ENCODE data around the gene COPB1. TPM values are rescaled to one million over a fixed set of nuclear protein-coding genes. Genes with fewer than 3 reads are reported as not detected.

Gene COPB1
- total and polyA plus RNA-seq, 9 of the 15 experiments (the other 6 are each of a cell fraction or from before 2014, with no cell fraction given) = 64.7 to 188 (median 91.6) TPM

DNA sequence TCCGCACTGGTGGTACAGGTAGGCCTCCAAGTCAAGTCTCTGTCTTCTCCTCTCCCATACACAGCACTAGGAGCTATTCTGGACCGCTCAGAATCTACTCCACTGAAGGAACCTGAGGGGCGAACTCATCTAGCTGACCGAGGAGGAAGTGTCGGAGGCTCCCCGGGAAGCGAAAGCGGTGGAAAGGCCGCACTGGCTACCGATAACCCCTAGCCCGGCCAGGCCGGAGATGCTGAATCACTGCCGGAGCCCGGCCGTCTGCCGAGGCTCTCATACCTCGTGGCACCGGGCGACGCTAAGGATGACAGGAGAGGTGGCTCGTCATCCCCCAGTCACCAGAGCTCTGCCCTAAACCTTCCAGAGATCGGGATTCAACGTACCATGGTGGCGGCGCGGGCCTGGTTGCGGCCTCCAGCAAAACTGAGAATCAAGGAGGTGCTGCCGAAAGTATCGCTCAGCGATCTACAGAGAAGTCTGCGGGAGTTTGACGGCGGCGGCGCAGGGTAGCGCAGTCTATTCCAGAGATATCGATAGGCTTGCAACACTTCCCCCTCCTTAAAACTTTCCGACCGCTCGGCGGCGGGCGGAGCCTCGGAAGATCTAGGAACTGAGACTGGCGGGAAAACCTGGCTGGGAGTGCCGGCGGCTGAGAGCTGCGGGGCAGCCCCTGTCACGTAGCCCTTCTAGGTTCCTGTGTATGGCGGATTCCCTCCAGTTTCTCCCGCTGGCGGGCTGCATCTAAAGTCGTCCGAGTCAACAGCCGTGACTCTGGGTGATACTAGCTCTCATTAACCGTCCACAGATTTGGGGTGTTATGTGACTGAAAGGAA, 20.5 kb upstream of the COPB1 start, which contains the start of gene PSMA1 (continued):
- TF ChIP-seq, protein P1, sequence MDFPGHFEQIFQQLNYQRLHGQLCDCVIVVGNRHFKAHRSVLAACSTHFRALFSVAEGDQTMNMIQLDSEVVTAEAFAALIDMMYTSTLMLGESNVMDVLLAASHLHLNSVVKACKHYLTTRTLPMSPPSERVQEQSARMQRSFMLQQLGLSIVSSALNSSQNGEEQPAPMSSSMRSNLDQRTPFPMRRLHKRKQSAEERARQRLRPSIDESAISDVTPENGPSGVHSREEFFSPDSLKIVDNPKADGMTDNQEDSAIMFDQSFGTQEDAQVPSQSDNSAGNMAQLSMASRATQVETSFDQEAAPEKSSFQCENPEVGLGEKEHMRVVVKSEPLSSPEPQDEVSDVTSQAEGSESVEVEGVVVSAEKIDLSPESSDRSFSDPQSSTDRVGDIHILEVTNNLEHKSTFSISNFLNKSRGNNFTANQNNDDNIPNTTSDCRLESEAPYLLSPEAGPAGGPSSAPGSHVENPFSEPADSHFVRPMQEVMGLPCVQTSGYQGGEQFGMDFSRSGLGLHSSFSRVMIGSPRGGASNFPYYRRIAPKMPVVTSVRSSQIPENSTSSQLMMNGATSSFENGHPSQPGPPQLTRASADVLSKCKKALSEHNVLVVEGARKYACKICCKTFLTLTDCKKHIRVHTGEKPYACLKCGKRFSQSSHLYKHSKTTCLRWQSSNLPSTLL (IDR thresholded peaks at IDR 0.05) = no peak
- TF ChIP-seq ZC3H8 (IDR thresholded peaks at IDR 0.05) = no peak
- TF ChIP-seq SRSF1 (IDR thresholded peaks at IDR 0.05; ENCODE audit: low read depth, low read length) = no peak
- peak; percentile 82 for TF ChIP-seq ELF2 (CRISPR knock-in tag; IDR thresholded peaks at IDR 0.05)
- TF ChIP-seq MEIS2 (IDR thresholded peaks at IDR 0.05; ENCODE audit: partially characterized antibody) = no peak
- TF ChIP-seq SREBF1 (IDR thresholded peaks at IDR 0.05; ENCODE audit: borderline replicate concordance, low read depth, low read length) = peak; percentile 58; the same call in 1 of the 2 replicates
- TF ChIP-seq TEAD4 (IDR thresholded peaks at IDR 0.05; ENCODE audit: low read length) = peak; percentile 10; the same call in 1 of the 2 replicates
- TF ChIP-seq TEAD4 (CRISPR knock-in tag; IDR thresholded peaks at IDR 0.05; ENCODE audit: borderline replicate concordance) = 0 out of 2 replicates have a peak, but pooled peaks have one; percentile 63
- no peak; the same call in 1 of the 2 replicates for TF ChIP-seq GTF2F1 (IDR thresholded peaks at IDR 0.05; ENCODE audit: low read depth, low read length)
- TF ChIP-seq, protein P2, sequence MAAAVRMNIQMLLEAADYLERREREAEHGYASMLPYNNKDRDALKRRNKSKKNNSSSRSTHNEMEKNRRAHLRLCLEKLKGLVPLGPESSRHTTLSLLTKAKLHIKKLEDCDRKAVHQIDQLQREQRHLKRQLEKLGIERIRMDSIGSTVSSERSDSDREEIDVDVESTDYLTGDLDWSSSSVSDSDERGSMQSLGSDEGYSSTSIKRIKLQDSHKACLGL (CRISPR knock-in tag; IDR thresholded peaks at IDR 0.05; ENCODE audit: borderline replicate concordance, poor library complexity, severe bottlenecking) = peak; percentile 49
- peak in 2 of 3 experiments; percentile 45 to 92; a peak in 3 of 6 replicates for TF ChIP-seq ZBTB11 (CRISPR knock-in tag; IDR thresholded peaks at IDR 0.05)
- TF ChIP-seq TBP (optimal IDR thresholded peaks at IDR 0.05; ENCODE audit: low read depth, low read length) = peak; percentile 87
- no peak for TF ChIP-seq CBX8 (IDR thresholded peaks at IDR 0.05; ENCODE audit: borderline replicate concordance, extremely low read depth, low read depth, low read length, poor library complexity, severe bottlenecking)
- no peak for TF ChIP-seq SRSF9 (IDR thresholded peaks at IDR 0.05; ENCODE audit: borderline replicate concordance, low read depth, low read length)
- TF ChIP-seq KLF6 (CRISPR knock-in tag; IDR thresholded peaks at IDR 0.05; ENCODE audit: borderline replicate concordance) = no peak
- TF ChIP-seq, protein P3, sequence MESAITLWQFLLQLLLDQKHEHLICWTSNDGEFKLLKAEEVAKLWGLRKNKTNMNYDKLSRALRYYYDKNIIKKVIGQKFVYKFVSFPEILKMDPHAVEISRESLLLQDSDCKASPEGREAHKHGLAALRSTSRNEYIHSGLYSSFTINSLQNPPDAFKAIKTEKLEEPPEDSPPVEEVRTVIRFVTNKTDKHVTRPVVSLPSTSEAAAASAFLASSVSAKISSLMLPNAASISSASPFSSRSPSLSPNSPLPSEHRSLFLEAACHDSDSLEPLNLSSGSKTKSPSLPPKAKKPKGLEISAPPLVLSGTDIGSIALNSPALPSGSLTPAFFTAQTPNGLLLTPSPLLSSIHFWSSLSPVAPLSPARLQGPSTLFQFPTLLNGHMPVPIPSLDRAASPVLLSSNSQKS (CRISPR knock-in tag; IDR thresholded peaks at IDR 0.05) = no peak
- no peak for TF ChIP-seq ZNF740 (CRISPR knock-in tag; IDR thresholded peaks at IDR 0.05)
- no peak for TF ChIP-seq ZNF740 (tag; IDR thresholded peaks at IDR 0.05)

Measured in K562 (cell line).